BJ (cell line): ENCODE results near the gene PDIA6. TPM values are rescaled to one million over a fixed set of nuclear protein-coding genes. Genes with fewer than 3 reads are reported as not detected.

ENCODE experiments used
- CTCF ChIA-PET: fragments of 350-600 bp; formaldehyde crosslinking; extraction: SDS; loops from one replicate; lab custom pipeline; 2021; ENCODE audit warnings: antibody characterized with exemption, inconsistent platforms; lab: Yijun Ruan, JAX
- POLR2A ChIA-PET: fragments of 300-600 bp; sonication (Branson Sonifier 250); formaldehyde crosslinking; extraction: SDS; loops from one replicate; lab custom pipeline; 2021; ENCODE audit warnings: antibody characterized with exemption; lab: Charles Lee
- DNase-seq: peaks from one replicate; pipeline ENCODE4 v3.0.0-alpha.2; 2011; ENCODE audit warnings: low read depth
- H3K27me3 ChIP-seq: 2 replicates; pipeline ENCODE4 v1.6.0; 2011; ENCODE audit warnings: low read length; ENCODE audit not compliant: control insufficient read depth, insufficient read depth
- H3K36me3 ChIP-seq: 2 replicates; pipeline ENCODE4 v1.5.1; 2011; ENCODE audit warnings: low read length; ENCODE audit not compliant: control insufficient read depth, insufficient read depth
- H3K4me3 ChIP-seq: 2 replicates; pipeline ENCODE4 v1.5.1; 2011; ENCODE audit warnings: low read depth, mild to moderate bottlenecking, control low read depth, low read length
- CTCF ChIP-seq: IDR thresholded peaks from 2 replicates; pipeline ENCODE4 v1.5.1; 2011; ENCODE audit warnings: low read depth, mild to moderate bottlenecking, control low read depth, inconsistent platforms, low read length, moderate library complexity; ENCODE audit not compliant: insufficient read depth
- polyA minus RNA-seq: library from RNA; depleted of rRNA, polyadenylated mRNA; stranded (reverse); fragments of >200 nt; gene quantifications from 2 replicates; pipeline ENCODE4 v1.2.3, GENCODE V29; 2011; rRNA and poly(A)+ RNA removed
- polyA plus RNA-seq: library from polyadenylated mRNA; depleted of rRNA; stranded (reverse); fragments of >200 nt; gene quantifications from 2 replicates; pipeline ENCODE4 v1.2.3, GENCODE V29; 2011; rRNA removed

Gene PDIA6
- polyA plus RNA-seq (238 and 364 TPM in 2 replicates), polyA minus RNA-seq (77.0 and 81.3 TPM in 2 replicates)

- CTCF ChIA-PET, result interaction anchor here (1.0 to 1.6 kb wide), 5 partner anchors 20 to 320 kb away, joined by 3 to 6 read pairs (median 5); a partner anchor contains a TSS
Observed at GRCh38 chr2:10812362-10813162, at the start of gene PDIA6. Gene PDIA6, minus strand, starts transcription at chr2:10812785. Its CDS starts 89 bp downstream, at chr2:10812696.

GRCh38 chr2:10862330-10862729, 49.7 kb upstream of the PDIA6 start:
- H3K4me3 ChIP-seq, result no peak overlapping the region
- DNase-seq, result no peak
- no peaks in the 10 kb centered on the region for H3K36me3 ChIP-seq
- CTCF ChIA-PET, result interaction anchor here (1.5 kb wide), 1 partner anchor 27 kb away, joined by 4 read pairs; no protein-coding TSS in a partner anchor
- POLR2A ChIA-PET, result no interaction called here
- TF ChIP-seq CTCF, result no peak
- H3K27me3 ChIP-seq, result peaks cover 12% of the 10 kb centered on the region; the same call in 1 of the 2 replicates

More at GRCh38 chr2:10812362-10813162, at the start of gene PDIA6:
- no peak for TF ChIP-seq CTCF
- peak; percentile 70 for DNase-seq
- POLR2A ChIA-PET, result interaction anchor here (0.6 kb wide), 3 partner anchors 310 to 687 kb away, joined by 3 to 16 read pairs (median 4); partner anchors contain the start of gene SLC66A3
- Histone ChIP-seq H3K27me3 (0 out of 2 replicates have a peak, but pooled peaks cover 2% of the 10 kb centered on the region), H3K36me3 (no peaks in the 10 kb centered on the region), H3K4me3 (peak within 1 kb of the TSS; percentile 82)

GRCh38 chr2:10861765-10862164, 49.2 kb upstream of the PDIA6 start:
- ChIA-PET POLR2A (no interaction called here), CTCF (interaction anchor here (1.0 to 1.5 kb wide), 2 partner anchors 10 to 26 kb away, joined by 3 to 4 read pairs; no protein-coding TSS in a partner anchor)
- H3K36me3 ChIP-seq, result no peaks in the 10 kb centered on the region
- DNase-seq, result no peak
- H3K4me3 ChIP-seq, result no peak overlapping the region
- peaks cover 12% of the 10 kb centered on the region; the same call in 1 of the 2 replicates for H3K27me3 ChIP-seq
- no peak for TF ChIP-seq CTCF

GRCh38 chr2:10860814-10861325, 48.3 kb upstream of the PDIA6 start:
- Histone ChIP-seq H3K27me3 (peaks cover 11% of the 10 kb centered on the region; the same call in 1 of the 2 replicates), H3K36me3 (no peaks in the 10 kb centered on the region), H3K4me3 (no peak overlapping the region)
- DNase-seq, result no peak
- ChIA-PET POLR2A (no interaction called here), CTCF (interaction anchor here (1.0 to 1.5 kb wide), 2 partner anchors 11 to 25 kb away, joined by 3 to 4 read pairs; no protein-coding TSS in a partner anchor)
- TF ChIP-seq CTCF, result no peak
